Stimulated activated CD4-positive, alpha-beta T cell treated with anti-CD3 and anti-CD28 coated beads, Interleukin-1b, Interleukin-23, amount 100 ng/mL, for 48 hours (primary cell): ENCODE measurements around the gene IL22RA2.
"Not testable (repeated sequence)": the region's sequence is repeated elsewhere in the genome, so short reads cannot be mapped to it uniquely, and the experiment has no call there.

Source experiments
- DNase-seq: peaks from one replicate; pipeline ENCODE4 v3.0.0-alpha.2; 2020

The IL22RA2 gene

DNA sequence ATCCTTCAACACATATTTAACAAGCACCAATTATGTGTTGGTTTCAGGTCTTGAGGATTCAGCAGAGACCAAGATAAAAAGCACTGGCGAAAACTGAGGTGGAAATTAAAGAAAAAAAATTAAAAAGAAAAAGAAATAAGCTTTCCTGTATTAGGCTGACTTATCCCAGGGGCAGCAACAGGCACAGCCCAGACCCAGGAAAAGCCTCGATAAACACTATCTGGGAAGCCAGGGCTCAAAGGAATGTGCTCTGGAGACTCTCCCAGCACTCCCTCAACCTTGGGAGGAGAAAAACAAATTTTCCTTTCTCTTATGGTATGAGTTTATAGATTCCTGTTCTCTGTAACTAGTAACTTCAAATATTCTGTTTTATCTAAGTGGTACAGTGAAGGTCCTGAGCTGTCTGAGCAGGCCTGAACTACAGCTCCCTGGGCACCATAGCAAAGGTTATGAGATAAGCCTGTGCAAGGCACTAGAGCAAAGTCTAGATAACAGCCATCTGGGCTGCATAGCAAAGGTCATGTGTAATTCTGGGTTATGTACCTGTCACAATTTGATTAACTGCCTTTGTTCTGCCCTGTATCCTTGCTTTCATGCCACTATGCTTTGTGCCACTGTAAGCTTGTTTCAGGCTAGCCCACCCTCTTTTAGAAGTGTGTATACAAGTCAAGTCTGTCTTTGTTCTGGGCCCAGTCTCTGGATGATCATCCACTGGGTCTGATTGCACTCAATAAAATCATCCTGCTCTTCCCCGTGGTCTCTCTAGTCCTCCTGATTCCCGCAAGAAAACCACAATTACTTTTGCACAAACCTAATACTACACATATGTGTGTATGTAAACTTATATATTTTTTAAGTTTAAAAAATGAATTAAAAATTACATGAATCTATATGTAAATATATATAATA, 54.0 kb downstream of the IL22RA2 start:
- DNase-seq, result no peak

GRCh38 chr6:137117581-137117980, 55.9 kb downstream of the IL22RA2 start:
- no peak for DNase-seq

DNA sequence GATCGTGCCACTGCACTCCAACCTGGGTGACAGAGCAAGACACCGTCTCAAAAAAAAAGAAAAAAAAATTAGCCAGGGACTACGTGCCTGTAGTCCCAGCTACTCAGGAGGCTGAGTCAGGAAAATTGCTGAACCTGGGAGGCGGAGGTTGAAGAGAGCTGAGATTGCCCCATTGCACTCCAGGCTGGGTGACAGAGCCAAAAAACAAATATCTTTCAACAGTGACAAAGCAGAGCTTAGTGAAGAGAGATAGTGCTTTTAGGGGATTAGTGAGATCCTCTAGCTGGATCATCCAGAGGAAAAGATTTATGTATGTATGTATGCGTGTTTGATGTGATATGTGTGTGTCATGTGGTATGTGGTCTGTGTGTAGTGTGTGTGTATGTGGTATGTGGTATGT, 56.6 kb downstream of the IL22RA2 start:
- no peak for DNase-seq

DNA sequence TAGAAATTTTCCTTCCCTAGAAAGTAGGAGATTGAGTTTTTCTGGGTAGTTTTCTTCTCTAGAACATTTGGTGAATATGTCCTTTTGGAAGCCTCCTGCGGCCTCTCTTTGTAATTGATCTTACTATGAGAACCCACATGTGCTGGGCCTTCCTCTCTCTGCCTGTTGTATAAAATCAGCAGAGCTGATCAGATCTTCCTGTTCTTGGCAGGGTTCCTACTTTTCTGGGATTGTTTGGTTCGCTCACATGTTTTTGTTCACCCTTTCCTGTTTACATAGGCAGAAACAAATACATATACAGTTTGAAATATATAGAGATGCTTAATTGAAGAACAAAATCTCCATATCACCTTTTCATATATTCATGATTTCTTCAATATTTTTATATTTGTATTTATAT, 57.8 kb downstream of the IL22RA2 start:
- DNase-seq, result no peak

GRCh38 chr6:137112067-137112355, 61.4 kb downstream of the IL22RA2 start:
- DNase-seq, result no peak

- no peak for DNase-seq
Measured at GRCh38 chr6:137111296-137112066, 62.0 kb downstream of the IL22RA2 start.

DNA sequence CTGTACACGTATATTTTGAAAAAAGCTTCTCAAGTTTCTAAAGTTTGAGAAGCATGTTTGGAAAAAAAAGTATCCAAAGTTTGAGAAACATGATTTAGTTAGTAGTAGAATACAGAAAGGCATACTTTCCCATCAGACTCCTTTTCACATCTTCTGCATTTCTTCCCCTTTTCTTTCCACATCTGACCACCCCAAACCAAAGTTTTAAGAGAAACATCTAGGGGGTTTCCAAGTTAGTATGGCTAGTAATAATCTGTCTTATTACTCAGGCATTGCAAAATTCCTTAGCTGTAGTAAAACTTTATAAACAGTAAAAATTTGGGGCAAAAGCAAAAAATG, 65.7 kb downstream of the IL22RA2 start:
- DNase-seq, result no peak

GRCh38 chr6:137107047-137107766, 66.2 kb downstream of the IL22RA2 start:
- not testable (repeated sequence) for DNase-seq

- no peak for DNase-seq
Measured at GRCh38 chr6:137106183-137106582, 67.3 kb downstream of the IL22RA2 start.

DNA sequence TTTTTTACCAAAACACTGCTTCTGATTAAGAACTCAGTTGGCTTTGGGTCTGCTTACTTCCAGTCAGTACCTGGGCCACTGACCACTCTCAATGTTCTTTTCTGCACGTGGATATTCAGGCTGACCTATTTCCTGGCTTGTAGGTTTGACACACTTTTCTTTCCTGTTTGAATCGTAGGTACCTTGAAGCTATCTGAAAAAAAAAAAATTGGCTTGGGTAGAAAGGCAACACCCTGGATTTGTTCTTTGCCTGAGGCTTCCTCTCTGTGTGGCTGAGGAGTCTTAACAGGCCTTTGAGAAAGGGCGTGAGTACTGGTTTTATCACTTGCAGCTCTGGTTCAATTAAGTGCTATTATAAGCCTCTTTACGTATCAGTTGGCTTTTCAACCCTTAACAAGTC, 68.1 kb downstream of the IL22RA2 start:
- no peak for DNase-seq

- DNase-seq, result no peak
Measured at GRCh38 chr6:137104926-137105325, 68.5 kb downstream of the IL22RA2 start.

- peak; percentile 26 for DNase-seq
Measured at GRCh38 chr6:137102851-137103492, 70.5 kb downstream of the IL22RA2 start.

- no peak for DNase-seq
Measured at GRCh38 chr6:137102050-137102848, 71.2 kb downstream of the IL22RA2 start.

DNA sequence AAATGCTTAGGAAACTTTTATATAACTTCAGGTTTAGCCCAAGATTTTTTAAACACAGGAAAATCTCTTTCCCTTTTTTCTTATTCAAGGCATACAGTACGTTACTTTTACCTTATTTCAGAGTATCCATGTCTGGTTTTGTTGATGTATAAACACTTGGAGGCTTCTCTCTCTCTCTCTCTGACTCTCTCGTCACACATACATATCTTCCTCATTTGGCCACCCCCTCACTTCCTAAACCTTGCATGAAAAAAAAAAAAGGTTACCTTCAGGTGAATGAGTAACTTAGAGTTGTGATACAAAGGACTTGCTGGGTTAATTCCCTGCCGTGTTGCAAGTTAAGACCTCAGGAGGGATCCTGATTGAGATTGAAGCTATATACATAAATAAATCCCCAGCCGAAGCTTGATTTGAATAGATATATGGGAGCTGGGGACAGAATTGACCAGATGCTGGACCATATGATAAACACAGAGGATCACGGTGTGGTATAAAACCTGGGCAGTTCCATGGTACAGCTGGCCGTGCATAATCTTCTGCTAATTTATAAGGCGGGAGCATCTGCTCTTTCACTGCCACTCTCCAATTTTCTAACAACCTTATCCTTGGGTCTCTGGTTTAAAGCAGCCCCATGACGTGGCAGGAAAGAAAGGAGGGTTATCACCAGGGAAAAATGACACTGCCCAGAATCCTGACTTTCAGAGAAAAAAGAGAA, 73.6 kb downstream of the IL22RA2 start:
- no peak for DNase-seq

DNA sequence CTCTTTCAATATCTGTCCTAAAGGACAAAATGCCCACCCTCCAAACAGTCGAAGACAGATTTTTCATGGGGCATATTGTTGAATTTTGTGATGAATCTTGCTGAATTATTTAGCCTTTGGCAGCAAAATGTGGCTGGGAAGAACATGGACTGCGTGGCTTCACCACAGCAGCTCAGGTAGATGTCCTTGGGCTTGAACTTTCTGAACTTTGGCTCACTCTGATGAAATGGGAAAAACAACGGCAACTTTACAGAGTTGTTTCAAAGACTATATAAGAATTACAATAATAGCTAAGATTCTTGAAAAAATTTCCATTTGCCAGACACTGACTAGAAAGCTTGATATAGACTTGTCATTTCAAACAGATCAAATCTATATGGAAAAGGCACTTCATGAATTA, 75.9 kb downstream of the IL22RA2 start:
- DNase-seq, result no peak

DNA sequence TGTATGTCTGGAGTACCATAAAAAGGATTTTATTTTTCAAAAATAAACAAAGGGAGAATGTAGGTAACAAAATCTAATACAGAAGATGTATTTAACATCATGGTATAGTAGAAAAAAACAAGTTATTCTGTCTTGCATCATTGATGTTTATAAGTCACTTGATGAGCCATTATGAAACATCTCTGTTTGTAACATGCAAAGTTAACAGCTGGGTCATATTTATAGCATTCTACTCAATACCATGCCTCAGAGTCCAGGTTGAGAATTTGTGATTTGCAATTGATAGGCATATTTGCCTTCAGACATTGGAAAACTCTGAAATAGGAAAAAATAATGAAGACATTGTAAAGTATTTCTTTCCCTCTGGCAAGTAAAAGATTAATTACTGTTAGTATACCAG, 76.4 kb downstream of the IL22RA2 start:
- no peak for DNase-seq

DNA sequence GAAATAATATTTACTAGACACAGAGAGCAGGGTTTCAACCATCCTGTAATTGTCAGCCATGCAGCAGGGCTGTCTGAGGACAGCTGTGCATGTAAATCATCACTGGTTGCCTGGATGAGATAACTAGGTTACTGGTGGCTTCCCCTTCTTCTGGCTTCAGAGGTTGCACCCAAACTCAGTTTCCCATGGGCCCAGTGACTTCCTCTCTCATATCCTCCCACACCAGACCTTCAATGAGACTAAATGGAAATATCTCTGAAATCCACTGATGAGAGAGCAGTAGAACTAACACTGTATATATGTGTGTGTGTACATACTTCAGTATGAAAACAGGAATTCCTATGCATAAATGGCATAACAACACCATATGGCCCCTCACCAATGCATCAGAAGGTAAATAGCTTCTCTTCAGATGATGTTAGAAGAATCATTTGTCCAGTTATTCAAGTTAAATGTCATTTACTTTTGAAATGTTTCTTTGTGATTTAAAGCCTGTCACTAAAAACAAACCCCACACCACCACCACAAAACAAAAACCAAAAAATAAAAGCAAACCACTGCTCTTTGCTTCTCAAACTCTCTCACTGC, 77.7 kb downstream of the IL22RA2 start:
- DNase-seq, result no peak

- no peak for DNase-seq
Measured at GRCh38 chr6:137095093-137095492, 78.4 kb downstream of the IL22RA2 start.

DNA sequence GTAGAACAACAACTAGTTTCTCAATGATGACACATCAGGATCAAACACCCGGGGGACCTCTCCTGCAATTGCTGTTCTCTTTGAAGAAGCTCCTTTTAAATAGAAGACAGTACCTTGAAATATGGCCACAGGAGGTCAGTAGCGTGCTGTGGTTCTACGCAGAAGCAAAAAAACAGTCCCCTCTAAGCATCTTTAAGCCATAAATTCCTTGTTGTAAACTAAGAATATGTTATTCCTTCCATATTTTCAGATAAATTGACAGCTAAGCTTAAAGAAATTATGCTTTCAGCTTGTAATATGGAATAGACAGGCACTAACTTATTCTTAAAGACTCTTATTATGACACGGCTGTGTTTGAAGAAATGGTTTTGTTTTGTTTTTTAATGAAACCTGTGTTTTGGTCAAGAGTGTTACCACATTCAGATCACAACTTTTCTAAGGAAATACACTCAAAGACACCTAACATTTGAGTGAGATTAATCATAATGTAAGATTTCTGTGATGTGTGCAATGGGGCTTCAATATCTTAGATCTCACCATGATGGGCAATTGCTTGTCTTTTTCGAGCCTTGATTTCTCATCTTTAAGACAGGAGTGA, 78.9 kb downstream of the IL22RA2 start:
- DNase-seq, result peak; percentile 47
